ENCODE measurements around the gene PDIA6. TPM values are rescaled to one million over a fixed set of nuclear protein-coding genes. Genes with fewer than 3 reads are reported as not detected.

Gene PDIA6
- total RNA-seq, 1 experiment from 2014 or later, result 314 TPM

GRCh38 chr2:10772868-10773215 is 39.7 kb downstream of the PDIA6 start:
- Histone ChIP-seq H3K9me3 (ENCODE audit: low read depth, low read length, poor library complexity, severe bottlenecking) (no peaks in the 10 kb centered on the region), H3K36me3 (ENCODE audit: insufficient read depth, low read length, poor library complexity, severe bottlenecking) (peaks cover 4% of the 10 kb centered on the region), H3K4me3 (ENCODE audit: low read depth, low read length, poor library complexity, severe bottlenecking) (no peak overlapping the region), H3K27ac (ENCODE audit: low read depth, low read length, poor library complexity, severe bottlenecking) (no peak overlapping the region), H3K4me1 (ENCODE audit: insufficient read depth, low read length, poor library complexity, severe bottlenecking) (no peaks in the 10 kb centered on the region), H3K27me3 (replicated peaks; ENCODE audit: insufficient read depth, low read depth, low read length, poor library complexity) (no peaks in the 10 kb centered on the region)
- no peak for TF ChIP-seq EZH2 (IDR thresholded peaks at IDR 0.05; ENCODE audit: borderline replicate concordance, low read depth, low read length, poor library complexity, severe bottlenecking)
- TF ChIP-seq CTCF (conservative IDR thresholded peaks at IDR 0.05; ENCODE audit: low read depth, low read length), result no peak
- CTCF ChIA-PET, result no interaction called here
- POLR2A ChIA-PET (ENCODE audit: low non-redundant PET), result no interaction called here
- no peak for DNase-seq (ENCODE audit: low spot score)
- intact Hi-C loops (cut with micrococcal nuclease; ENCODE audit: unreplicated experiment), result no loop called here
- no TSS peak for BruUV-seq (replicated peaks)

GRCh38 chr2:10772201-10772867 is 40.3 kb downstream of the PDIA6 start:
- Histone ChIP-seq H3K9me3 (ENCODE audit: low read depth, low read length, poor library complexity, severe bottlenecking) (no peaks in the 10 kb centered on the region), H3K4me3 (ENCODE audit: low read depth, low read length, poor library complexity, severe bottlenecking) (no peak overlapping the region), H3K4me1 (ENCODE audit: insufficient read depth, low read length, poor library complexity, severe bottlenecking) (no peaks in the 10 kb centered on the region), H3K36me3 (ENCODE audit: insufficient read depth, low read length, poor library complexity, severe bottlenecking) (peaks cover 2% of the 10 kb centered on the region), H3K27me3 (replicated peaks; ENCODE audit: insufficient read depth, low read depth, low read length, poor library complexity) (no peaks in the 10 kb centered on the region), H3K27ac (ENCODE audit: low read depth, low read length, poor library complexity, severe bottlenecking) (no peak overlapping the region)
- no peak for DNase-seq (ENCODE audit: low spot score)
- ChIA-PET CTCF (no interaction called here), POLR2A (ENCODE audit: low non-redundant PET) (no interaction called here)
- TF ChIP-seq CTCF (conservative IDR thresholded peaks at IDR 0.05; ENCODE audit: low read depth, low read length), result no peak
- no peak for TF ChIP-seq EZH2 (IDR thresholded peaks at IDR 0.05; ENCODE audit: borderline replicate concordance, low read depth, low read length, poor library complexity, severe bottlenecking)
- intact Hi-C loops (cut with micrococcal nuclease; ENCODE audit: unreplicated experiment), result no loop called here
- no TSS peak for BruUV-seq (replicated peaks)

GRCh38 chr2:10771786-10772185 is 40.8 kb downstream of the PDIA6 start:
- no TSS peak for BruUV-seq (replicated peaks)
- intact Hi-C loops (cut with micrococcal nuclease; ENCODE audit: unreplicated experiment), result no loop called here
- Histone ChIP-seq H3K27ac (ENCODE audit: low read depth, low read length, poor library complexity, severe bottlenecking) (no peak overlapping the region), H3K4me3 (ENCODE audit: low read depth, low read length, poor library complexity, severe bottlenecking) (no peak overlapping the region), H3K9me3 (ENCODE audit: low read depth, low read length, poor library complexity, severe bottlenecking) (no peaks in the 10 kb centered on the region), H3K27me3 (replicated peaks; ENCODE audit: insufficient read depth, low read depth, low read length, poor library complexity) (no peaks in the 10 kb centered on the region), H3K4me1 (ENCODE audit: insufficient read depth, low read length, poor library complexity, severe bottlenecking) (no peaks in the 10 kb centered on the region), H3K36me3 (ENCODE audit: insufficient read depth, low read length, poor library complexity, severe bottlenecking) (no peaks in the 10 kb centered on the region)
- DNase-seq (ENCODE audit: low spot score), result no peak
- TF ChIP-seq CTCF (conservative IDR thresholded peaks at IDR 0.05; ENCODE audit: low read depth, low read length) (no peak), EZH2 (IDR thresholded peaks at IDR 0.05; ENCODE audit: borderline replicate concordance, low read depth, low read length, poor library complexity, severe bottlenecking) (no peak)
- ChIA-PET POLR2A (ENCODE audit: low non-redundant PET) (no interaction called here), CTCF (no interaction called here)

Data from A673 (cell line).